Lower leg skin (tissue), 3 donors: ENCODE results near the gene HMGCS1.

Experiments used
- CTCF ChIP-seq, 3 donors: fragments of 450-650 bp; IDR thresholded peaks; one replicate each; pipeline ENCODE4 v1.5.1; 2016; ENCODE audit warnings: antibody characterized with exemption in 3 of 3, mild to moderate bottlenecking in 3 of 3, moderate library complexity in 2 of 3
- POLR2A ChIP-seq, 2 donors: fragments of 450-650 bp; IDR thresholded peaks; one replicate each; pipeline ENCODE4 v1.6.1; 2016 to 2017; ENCODE audit warnings: antibody characterized with exemption in 2 of 2, mild to moderate bottlenecking in 1 of 2, moderate library complexity in 1 of 2

DNA sequence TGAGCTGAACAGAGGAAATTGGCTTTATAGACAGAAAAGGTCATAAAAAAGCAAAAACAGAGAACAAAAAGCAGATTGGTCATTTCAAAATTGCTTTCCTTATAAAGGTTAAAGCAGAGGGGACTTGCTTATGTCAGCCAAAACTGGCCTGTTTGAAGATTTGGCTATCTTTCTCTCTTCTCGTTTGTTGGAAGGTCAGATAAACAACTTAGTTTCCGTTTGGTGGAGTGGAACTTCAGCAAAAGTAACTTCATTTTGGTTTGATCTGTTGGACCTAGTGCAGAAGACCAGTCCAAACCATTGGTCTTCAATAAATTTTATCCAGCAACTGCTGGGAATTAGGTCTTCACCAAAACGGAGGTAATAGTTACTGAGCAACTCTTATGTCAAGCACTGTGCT is 45.1 kb upstream of the HMGCS1 start:
- TF ChIP-seq CTCF (IDR thresholded peaks at IDR 0.05) (no peak), POLR2A (IDR thresholded peaks at IDR 0.05) (no peak)
